NOMO-1 treated with DMSO at 0.1 percent for 48 hours (cell line): ENCODE data around the gene VWA5A.
A peak's percentile ranks its signal among the peaks of the same experiment; 100 is the strongest.

Experiments
- DNase-seq: peaks from one replicate; lab custom pipeline; 2025; ENCODE audit not compliant: unreplicated experiment; lab: John Stamatoyannopoulos, UW

The VWA5A gene, protein sequence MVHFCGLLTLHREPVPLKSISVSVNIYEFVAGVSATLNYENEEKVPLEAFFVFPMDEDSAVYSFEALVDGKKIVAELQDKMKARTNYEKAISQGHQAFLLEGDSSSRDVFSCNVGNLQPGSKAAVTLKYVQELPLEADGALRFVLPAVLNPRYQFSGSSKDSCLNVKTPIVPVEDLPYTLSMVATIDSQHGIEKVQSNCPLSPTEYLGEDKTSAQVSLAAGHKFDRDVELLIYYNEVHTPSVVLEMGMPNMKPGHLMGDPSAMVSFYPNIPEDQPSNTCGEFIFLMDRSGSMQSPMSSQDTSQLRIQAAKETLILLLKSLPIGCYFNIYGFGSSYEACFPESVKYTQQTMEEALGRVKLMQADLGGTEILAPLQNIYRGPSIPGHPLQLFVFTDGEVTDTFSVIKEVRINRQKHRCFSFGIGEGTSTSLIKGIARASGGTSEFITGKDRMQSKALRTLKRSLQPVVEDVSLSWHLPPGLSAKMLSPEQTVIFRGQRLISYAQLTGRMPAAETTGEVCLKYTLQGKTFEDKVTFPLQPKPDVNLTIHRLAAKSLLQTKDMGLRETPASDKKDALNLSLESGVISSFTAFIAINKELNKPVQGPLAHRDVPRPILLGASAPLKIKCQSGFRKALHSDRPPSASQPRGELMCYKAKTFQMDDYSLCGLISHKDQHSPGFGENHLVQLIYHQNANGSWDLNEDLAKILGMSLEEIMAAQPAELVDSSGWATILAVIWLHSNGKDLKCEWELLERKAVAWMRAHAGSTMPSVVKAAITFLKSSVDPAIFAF

DNA sequence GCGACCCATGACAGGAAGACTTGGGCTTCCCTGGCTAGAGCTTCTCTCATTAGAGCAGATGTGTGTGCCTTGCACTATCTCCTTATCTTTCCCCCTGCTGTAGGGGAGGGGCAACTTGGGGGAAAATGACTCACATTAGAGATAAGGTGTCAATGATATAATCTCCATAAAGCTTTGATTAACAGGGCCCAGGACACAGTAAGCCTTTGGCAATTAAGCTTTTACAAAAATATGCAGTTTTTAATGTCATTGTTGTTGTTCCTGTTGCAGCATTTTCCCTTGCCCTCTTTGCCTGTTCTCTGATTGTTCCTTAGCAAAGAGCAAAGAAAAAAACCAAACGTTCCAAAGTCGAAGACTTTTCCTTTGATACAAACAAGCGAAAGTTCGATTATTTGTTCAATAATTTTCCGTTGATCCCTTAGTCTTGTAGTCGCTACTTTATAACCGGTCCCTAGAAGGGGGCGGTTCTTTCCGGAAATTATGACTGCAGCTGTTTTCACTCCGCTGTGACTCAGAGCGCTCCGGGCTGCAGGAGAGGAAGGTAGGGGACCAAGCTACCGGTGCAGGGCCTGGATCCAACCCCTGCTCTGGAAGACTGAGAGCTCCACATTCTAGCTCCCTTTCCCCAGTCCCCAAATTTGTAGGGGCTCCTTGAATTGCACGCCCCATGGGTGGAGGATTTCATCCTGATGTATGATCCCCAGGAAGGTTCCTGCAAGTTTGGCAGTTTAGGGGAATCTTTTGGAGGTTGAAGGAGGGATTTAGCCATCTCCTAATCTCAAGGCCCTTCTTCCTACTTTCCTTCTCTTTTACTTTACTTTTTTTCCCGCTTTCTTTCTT lies at the start of gene VWA5A:
VWA5A (plus strand) TSS at position 509 of the 840 bp plus-strand sequence. CDS start 2,062 bp downstream, outside the sequence.
- peak; percentile 83 for DNase-seq

DNA sequence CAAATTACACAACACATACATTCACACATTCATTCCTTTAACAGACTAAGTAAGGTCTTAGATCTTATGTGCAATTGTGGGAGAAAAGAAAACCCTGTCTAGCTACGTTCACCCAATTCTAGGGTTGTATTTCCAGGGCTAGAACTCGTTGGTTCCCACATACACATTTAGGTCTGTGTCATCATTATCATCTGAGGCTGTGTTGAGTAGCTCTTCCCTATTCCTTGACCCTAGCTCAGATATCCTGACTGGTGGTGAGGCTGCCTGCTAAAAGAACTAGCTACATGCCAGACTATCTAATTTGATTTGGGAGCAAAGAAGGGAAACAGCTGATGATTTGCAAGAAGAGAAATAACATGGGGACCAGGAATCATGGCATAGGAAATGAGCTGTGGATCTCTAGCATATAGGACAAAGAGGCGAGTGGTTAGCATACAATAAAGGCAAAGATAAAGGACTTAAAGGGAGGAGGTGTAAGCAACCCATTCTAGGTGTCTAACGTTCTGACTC lies 46.6 kb upstream of the VWA5A start:
- no peak for DNase-seq

- peak; percentile 89 for DNase-seq
Measured at GRCh38 chr11:124069429-124070401, 45.5 kb upstream of the VWA5A start.

- DNase-seq = peak; percentile 85
Measured at GRCh38 chr11:124070915-124071622, 44.2 kb upstream of the VWA5A start.

GRCh38 chr11:124071623-124071948 lies 43.7 kb upstream of the VWA5A start:
- no peak for DNase-seq

DNA sequence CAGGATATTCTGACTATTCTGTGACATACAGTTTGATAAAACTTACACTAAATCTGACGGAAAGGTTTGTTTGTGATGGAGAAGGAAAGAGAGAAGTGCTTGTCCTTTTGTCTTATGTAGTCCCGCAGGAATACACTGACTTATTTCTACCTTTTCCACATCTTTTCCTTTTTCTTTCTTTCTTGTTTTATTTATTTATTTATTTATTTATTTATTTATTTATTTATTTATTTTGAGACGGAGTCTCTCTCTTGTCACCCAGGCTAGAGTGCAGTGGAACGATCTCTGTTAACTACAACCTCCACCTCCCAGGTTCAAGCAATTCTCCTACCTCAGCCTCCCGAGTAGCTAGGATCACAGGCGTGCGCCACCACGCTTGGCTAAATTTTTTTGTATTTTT lies 43.1 kb upstream of the VWA5A start:
- DNase-seq = no peak

DNA sequence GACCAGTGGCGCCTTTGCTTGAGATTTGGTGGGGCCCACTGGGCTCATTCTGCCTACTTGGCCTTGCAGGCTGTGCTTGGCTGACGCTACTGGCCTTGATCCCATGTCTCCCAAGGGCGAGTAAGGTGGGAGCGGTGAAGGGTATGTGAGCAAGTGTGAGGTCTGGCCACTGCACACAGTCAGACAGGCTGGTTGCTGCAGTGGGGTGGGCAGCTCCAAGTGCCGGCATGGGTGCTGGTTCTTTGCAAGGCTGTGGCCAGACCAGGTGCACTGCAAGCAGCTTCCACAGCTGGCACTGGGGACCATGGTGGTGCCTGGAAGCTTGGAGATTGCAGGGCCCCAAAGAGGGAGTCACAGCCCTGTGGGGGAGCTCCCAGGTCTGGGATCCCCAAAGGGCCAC lies 40.7 kb upstream of the VWA5A start:
- DNase-seq = no peak

DNA sequence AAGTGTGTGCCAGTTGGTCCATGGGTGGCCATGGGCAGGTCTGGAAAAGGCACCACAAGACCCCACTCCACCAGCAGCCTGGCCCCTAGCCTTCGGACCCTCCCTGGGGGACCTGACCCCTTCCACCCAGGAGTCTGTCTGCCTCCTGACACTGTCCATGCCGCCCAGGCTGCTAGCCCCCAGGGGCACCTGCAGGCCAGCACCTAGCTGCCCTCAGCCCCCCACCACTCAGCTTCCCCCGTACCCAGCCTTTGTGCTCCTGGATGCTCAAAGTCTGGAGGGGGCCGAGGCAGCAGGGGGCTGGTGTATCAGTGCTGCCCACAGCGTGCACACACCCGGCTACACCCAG lies 39.8 kb upstream of the VWA5A start:
- DNase-seq = no peak

GRCh38 chr11:124075841-124076651 lies 39.2 kb upstream of the VWA5A start:
- DNase-seq = no peak

DNA sequence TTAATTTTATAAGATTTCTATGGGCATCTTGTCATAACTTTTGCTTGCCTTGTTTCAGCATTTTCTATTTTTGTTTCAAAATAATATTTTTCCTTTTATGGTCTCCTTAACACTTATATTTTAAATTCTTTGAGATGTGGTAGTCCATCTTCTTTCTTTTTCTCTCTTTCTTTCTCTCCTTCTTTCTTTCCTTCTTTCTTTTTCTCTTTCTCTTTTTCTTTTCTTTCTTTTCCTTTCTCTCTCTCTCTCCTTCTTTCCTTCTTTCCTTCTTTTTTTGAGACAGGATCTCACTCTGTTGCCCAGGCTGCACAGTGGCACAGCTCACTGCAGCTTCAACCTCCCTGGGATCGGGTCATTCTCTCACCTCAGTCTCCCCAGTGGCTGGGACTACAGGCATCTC lies 38.0 kb upstream of the VWA5A start:
- no peak for DNase-seq

- DNase-seq = no peak
Measured at GRCh38 chr11:124078591-124078990, 36.7 kb upstream of the VWA5A start.

DNA sequence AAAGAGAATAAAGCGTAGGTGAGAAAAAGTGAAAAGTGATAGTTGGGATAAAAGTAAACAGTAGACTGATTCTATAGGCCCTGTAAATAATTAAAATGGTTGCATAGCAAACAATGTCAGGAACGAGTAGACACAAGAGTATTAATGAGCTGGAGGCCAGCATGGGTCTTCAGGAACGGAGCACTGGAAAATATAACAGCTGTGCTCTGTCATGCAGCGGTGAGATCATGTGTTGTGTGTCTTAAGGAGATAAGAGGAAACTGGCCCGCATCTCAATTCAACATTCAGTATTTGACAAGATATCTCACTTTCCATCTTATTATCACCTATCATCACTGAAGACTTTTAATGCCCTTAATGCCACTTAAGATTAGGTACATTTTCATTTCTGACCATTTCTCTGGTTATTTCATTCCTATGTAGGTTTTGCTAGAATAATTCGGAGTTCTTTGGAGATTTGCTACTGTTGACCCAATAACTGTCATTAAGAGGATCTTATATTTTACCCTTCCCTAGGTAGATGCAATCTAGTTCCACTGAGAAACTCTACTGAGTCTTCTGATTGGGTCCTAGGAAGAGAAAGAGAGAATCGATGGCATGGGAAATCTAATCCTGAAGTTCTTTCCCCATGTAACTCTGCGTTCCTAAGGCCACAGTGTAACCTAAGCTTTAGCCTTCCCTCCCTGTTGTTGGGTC lies 35.5 kb upstream of the VWA5A start:
- no peak for DNase-seq

GRCh38 chr11:124080327-124081001 lies 34.8 kb upstream of the VWA5A start:
- no peak for DNase-seq

GRCh38 chr11:124081483-124081882 lies 33.8 kb upstream of the VWA5A start:
- no peak for DNase-seq

- DNase-seq = no peak
Measured at GRCh38 chr11:124082371-124082770, 32.9 kb upstream of the VWA5A start.

DNA sequence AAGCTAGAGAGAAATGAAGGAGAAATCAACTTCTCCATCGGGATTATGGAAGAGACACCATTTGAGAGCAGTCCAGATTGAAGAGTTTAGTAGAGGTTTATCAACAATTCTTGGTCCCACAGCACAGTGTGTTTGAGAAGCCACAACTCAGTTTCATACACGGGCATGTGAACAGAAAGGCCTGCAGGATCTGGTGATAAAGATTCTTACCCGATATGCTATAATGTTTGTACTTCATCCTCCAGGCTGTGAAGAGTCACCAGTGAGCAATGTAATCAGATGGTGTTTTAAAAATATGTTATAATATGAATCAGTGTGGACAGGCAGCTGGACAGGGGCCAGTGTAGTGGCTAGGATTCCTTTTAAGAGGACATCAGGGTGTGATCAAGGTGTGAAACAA lies 29.7 kb upstream of the VWA5A start:
- no peak for DNase-seq

- no peak for DNase-seq
Measured at GRCh38 chr11:124085997-124086846, 29.0 kb upstream of the VWA5A start.
